T-helper 1 cell treated with Interleukin-12 subunit alpha and Interleukin-12 subunit beta and Interleukin-4 antibody, amounts not matched to agents 30 ng/mL and 1 ng/mL, for 36 hours (primary cell): ENCODE data around the gene RGS1. TPM values are rescaled to one million over a fixed set of nuclear protein-coding genes. Genes with fewer than 3 reads are reported as not detected.

Source experiments
- intact Hi-C: fragments of 100-400 bp; cut with micrococcal nuclease; formaldehyde crosslinking; loops from one replicate; pipeline ENCODE4 v1.15.1; 2024
- total RNA-seq: library from RNA; stranded (reverse); gene quantifications from 2 replicates; pipeline ENCODE4 v1.2.3, GENCODE V29; 2022

Gene RGS1
- total RNA-seq, 1 donor from 2014 or later: 25.2 TPM

GRCh38 chr1:192579010-192579738, 3.6 kb downstream of the RGS1 start:
- intact Hi-C loops: loop anchor here (5.0 kb wide), 1 partner anchor 453 kb away; no protein-coding TSS in a partner anchor

DNA sequence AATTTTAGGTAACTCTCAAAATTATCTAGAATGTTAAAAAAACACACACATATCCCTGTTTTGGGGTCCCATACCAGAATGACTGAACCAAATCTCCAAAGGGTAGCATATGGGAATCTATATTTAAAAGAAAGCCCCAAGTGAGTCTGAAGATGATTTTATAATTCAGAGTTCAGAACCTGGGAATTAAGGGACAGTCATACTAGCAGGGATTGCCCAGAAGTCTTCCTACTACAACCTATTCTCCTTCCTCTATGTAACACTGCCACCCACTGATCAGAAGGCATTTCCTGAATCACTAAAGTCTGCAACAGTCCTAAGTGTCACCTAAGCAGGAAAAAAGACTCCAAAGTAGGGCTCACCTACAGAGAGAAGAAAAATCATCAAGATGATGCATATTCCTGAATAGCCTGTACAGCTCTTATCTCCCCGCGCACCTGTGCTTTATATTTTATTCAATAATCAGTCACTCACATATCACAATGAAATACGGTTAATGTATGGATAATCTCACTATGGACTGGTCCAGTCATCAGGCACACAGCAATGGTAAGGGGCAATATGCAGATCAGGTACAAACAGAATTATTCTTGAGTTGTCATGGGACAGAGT, 4.9 kb downstream of the RGS1 start:
- intact Hi-C loops: loop anchor here (1.0 kb wide), 2 partner anchors 29 to 103 kb away; no protein-coding TSS in a partner anchor

DNA sequence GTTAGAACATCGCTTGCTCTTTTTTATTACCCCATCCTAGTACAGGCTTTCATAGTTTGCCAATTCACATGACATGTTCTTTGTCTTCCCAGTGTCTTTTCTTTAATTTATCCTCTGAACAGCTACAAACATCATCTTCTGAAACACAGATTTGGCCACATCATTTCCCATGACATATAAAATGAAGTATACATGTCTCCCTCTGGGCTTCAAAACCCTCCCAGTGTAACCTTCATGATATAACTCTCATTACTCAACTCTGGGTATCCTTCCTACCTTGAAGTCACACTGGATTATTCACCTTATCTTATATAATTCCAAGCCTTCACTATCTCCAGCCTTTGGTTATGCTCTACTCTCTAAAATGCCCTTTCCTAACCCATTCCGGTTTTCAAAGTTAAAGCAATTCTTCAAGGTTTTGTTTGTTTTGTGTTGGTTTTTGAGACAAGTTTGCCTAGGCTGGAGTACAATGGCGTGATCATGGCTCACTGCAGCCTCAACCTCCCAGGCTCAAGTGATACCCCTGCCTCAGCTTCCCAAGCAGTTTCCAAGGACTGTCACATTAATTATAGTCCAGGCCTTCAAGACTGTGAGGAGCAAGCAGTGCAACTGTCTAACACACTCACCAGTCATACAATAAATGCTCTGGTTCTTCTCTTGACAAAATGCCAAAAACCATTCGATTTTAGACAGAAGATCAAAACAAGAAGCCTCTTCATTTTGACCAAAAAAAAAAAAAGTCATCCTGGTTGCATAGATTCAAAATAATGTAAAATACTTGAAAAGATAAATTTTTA, 5.8 kb downstream of the RGS1 start:
- intact Hi-C loops: no loop called here

DNA sequence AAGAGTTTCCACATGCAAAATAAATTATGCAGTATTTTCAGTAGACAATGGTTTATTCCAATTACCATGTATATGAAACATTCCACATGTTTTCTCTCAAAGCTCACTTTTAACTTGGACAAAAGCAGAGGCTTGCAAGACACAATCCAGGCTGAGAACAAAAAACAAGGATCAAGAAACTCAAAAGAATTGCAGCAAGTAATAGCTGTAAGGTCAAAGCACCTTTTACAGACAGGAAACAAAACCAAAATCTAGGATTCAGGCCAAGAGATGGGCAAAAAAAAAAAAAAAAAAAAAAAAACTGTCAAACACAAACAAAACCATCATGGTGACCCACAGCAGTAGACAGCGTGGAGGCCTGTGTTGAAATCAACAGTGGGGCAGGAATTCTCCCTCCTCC, 9.3 kb downstream of the RGS1 start:
- intact Hi-C loops: no loop called here

- intact Hi-C loops: no loop called here
Observed at GRCh38 chr1:192587386-192588266, 12.1 kb downstream of the RGS1 start.

DNA sequence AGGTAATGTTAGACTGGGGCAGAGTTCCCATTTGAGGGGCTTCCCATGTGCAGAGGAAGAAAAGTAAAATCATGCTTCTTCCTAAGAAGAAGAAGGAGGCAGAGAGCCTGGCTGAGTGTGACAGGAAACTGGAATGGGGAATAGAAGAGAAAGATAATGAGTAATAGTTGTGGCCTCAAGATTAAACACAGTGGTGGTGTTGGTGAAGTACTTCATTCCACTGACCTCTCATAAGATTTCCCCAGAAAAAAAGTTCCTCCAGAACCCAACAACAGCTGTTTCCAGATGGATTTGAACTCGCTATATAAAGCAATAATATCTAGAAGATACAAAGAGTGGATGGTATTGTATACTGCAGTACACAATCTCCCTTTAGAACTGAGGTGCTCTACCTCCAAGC, 13.0 kb downstream of the RGS1 start:
- intact Hi-C loops: no loop called here

DNA sequence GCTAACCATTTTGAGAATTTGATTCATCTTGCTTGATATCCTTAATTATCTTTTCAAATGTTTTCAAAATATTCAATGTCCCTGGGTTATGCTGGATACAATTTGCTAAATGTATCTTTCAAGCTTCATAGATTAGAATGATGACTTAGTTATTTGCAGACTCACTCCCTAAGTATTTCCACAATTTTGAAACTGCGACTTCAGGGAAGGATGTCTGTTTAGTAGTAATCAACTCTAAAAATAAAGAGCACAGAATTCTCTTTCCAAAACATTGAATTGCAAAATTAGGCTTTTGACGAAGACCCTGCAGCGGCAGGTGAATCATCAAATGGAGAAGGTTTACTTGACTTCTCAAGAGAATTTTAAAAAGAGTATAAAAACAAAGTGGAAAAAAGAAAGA, 14.2 kb downstream of the RGS1 start:
- intact Hi-C loops: no loop called here

DNA sequence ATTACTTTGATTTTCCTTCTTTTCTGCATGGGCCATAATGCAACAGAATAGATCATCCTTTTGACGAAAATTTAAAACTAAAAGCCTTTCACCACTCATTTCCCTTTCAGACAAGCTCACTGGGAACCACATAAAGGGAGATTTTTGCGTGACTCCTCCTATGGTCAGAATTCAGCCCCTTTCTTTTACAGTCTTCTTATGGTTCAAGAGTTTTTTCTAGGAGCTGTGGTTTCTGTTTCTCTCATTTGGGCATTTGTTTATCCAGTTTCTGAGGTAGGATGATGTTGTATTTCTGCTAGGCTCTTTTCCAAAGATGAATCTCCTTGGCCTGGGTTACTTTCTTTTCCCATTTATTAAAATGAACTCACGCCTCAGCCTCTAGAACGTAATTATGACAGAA, 16.9 kb downstream of the RGS1 start:
- intact Hi-C loops: no loop called here

DNA sequence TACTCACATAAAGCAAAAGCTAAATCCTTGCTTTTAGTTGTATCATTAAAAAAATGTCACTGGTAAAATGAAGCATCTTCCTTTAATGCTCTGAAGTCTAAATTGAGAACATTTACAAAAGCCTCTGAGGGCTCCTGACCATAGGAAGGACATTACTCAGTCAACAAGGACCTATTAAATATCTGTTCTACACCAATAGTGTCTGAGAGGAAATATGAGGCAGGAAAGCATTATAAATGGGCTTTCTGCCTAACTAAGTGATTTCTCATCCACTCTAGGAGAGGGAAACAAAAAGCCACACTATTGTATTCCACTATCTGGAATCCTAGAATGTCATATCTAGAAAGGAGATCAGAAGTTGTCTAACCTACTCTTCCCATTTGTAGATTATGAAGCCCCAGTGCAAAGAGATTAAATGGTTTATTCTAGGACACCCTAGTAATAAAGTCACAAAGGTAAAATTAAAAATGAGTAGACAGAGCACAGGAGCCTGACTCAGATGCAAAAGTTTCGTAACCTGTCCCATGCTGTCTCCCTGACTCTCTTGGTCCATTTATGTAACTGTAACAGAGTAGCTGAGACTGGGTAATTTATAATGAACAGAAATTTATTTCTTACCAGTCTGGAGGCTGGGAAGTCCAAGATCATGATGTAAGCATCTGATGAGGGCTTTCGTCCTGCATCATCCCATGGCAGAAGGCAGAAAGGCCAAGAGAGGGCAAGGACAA, 17.6 kb downstream of the RGS1 start:
- intact Hi-C loops: no loop called here

DNA sequence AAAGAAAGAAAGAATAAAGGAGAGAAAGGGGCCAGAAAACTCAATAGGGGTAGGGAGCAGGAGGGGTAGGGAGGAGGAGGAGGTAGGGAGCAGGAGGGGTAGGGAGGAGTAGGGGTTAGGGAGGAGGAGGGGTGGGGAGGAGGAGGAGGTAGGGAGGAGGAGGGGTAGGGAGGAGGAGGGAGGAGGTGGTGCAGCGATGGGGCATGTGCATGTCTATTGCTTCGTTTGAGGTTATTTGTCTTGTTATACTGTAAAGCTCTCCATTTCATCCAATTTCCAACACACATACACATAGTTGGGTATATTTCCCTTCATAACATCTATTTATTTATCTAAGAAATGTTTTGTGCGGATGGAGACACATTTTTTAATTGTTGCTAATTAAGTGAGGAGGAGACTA, 19.7 kb downstream of the RGS1 start:
- intact Hi-C loops: no loop called here

DNA sequence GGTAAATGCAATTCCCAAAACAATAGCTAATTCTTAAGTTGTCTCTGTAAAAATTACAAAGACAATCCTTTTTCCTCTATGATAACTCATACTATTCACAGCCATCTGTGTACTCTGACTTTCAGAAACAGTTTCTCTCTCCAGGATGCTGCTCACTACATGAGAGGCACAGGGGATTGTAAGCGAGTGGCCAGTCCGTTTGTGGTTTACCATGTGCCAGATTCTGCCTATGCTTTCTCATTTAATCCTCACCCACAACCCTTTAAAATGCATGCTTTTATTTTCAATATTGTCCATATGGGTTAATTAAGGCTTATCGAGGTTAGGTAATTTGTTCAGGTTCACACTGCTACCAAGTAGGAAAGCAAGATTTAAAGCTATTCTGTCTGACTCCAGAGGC, 23.0 kb downstream of the RGS1 start:
- intact Hi-C loops: no loop called here

- intact Hi-C loops: no loop called here
Observed at GRCh38 chr1:192600275-192600674, 24.7 kb downstream of the RGS1 start.

DNA sequence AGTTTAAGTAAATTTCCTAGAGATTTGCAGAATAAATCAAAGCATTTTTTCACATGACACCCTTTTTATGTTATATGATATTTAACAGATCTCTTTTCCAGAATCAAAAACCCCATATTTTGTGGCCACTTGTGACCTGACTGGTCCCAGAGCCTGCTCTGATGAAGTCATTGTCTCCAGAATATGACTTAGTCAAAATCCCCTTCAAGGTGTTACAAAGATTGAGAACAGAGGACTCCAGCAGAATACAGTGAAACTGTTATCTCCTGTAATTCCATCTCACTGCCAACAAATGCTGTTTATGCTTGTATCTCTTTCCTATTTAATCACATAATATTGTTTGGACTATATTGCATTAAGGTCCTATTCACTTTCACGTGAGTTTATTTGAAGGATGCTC, 25.6 kb downstream of the RGS1 start:
- intact Hi-C loops: no loop called here

GRCh38 chr1:192601567-192601966, 26.0 kb downstream of the RGS1 start:
- intact Hi-C loops: no loop called here

DNA sequence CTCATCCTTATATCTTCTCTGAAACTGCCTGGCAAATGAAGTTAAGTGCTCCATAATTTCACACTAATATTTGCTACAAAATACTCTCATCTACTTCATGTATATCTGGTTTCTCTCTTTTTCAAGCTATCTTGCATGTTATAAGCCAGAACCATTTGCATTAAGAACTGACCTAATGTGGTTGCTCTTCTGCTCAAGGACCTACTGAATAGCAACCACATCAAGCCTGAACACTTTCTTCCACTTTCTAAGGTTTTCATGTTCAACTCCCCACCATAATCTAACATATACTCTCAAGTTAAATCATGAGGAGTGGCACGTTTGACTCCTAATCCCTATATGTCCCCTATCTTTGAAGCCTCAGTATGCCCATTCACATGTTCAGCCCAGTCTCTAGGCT, 27.2 kb downstream of the RGS1 start:
- intact Hi-C loops: no loop called here

GRCh38 chr1:192603218-192603787, 27.7 kb downstream of the RGS1 start:
- intact Hi-C loops: no loop called here

DNA sequence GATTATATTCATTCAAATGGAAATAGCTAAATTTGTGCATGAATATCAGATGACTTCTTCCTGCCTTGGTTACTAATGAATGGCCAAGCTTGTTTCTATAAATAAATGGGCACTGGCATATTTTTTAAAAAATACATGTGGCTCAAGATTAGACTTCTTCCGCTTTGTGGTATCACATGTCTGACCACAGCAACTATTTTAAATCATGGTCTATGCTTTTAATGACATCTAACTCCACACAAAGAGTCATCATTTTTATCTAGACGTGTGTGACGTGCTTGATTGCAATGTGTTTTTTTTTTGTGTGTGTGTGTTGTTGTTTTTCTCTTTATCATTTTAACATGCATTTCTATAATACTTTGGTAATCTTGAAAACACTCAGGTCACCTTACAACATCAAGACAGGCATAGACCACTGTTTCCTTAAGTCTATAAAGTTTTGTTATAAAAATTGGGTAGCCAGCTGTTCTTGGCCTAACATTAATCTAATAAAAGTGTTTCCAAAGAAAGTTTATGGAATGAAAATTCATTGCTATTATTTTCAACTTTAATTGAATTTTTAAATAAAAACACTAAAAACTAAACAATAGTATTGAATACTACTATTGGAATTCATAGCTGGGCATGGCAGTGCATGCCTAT, 29.5 kb downstream of the RGS1 start:
- intact Hi-C loops: no loop called here

- intact Hi-C loops: loop anchor here (1.0 to 2.0 kb wide), 7 partner anchors 28 to 198 kb away; partner anchors contain the start of gene RGS1
Observed at GRCh38 chr1:192608671-192609070, 33.1 kb downstream of the RGS1 start.
